Measurements from ENCODE around the gene TRH.

Gene TRH

GRCh38 chr3:129974833-129975704, 549 bp downstream of the TRH start:
- TF ChIP-seq CTCF (IDR thresholded peaks at IDR 0.05) = no peak
- Histone ChIP-seq H3K4me3 (peak overlapping the region; percentile 64), H3K27ac (no peak overlapping the region)
- DNase-seq (ENCODE audit: low spot score) = no peak

- no peak for TF ChIP-seq CTCF (IDR thresholded peaks at IDR 0.05)
- DNase-seq (ENCODE audit: low spot score) = no peak
Measured at GRCh38 chr3:129975705-129976048, 1.2 kb downstream of the TRH start.

GRCh38 chr3:129976286-129976685, 1.8 kb downstream of the TRH start:
- TF ChIP-seq CTCF (IDR thresholded peaks at IDR 0.05) = no peak

More at GRCh38 chr3:129975705-129976048, 1.2 kb downstream of the TRH start:
- Histone ChIP-seq H3K27ac (no peak overlapping the region), H3K4me3 (peak overlapping the region; percentile 64)

GRCh38 chr3:129978123-129978522, 3.6 kb downstream of the TRH start:
- no peak for DNase-seq (ENCODE audit: low spot score)
- Histone ChIP-seq H3K27ac (no peak overlapping the region), H3K4me3 (no peak overlapping the region)
- TF ChIP-seq CTCF (IDR thresholded peaks at IDR 0.05) = no peak

More at GRCh38 chr3:129976286-129976685, 1.8 kb downstream of the TRH start:
- DNase-seq (ENCODE audit: low spot score) = no peak
- Histone ChIP-seq H3K27ac (no peak overlapping the region), H3K4me3 (no peak overlapping the region)

GRCh38 chr3:129979905-129980304, 5.4 kb downstream of the TRH start:
- TF ChIP-seq CTCF (IDR thresholded peaks at IDR 0.05) = no peak
- no peak for DNase-seq (ENCODE audit: low spot score)
- Histone ChIP-seq H3K4me3 (no peak overlapping the region), H3K27ac (no peak overlapping the region)

- no peak for DNase-seq (ENCODE audit: low spot score)
- TF ChIP-seq CTCF (IDR thresholded peaks at IDR 0.05) = no peak
- H3K27ac ChIP-seq = no peak overlapping the region
- no peak overlapping the region for H3K4me3 ChIP-seq
Measured at GRCh38 chr3:129983561-129983960, 9.0 kb downstream of the TRH start.

GRCh38 chr3:129984125-129984524, 9.6 kb downstream of the TRH start:
- Histone ChIP-seq H3K27ac (no peak overlapping the region), H3K4me3 (no peak overlapping the region)
- TF ChIP-seq CTCF (IDR thresholded peaks at IDR 0.05) = no peak

More at GRCh38 chr3:129984125-129984524, 9.6 kb downstream of the TRH start:
- DNase-seq (ENCODE audit: low spot score) = no peak
